ENCODE data around the gene PLCXD1.

DNA sequence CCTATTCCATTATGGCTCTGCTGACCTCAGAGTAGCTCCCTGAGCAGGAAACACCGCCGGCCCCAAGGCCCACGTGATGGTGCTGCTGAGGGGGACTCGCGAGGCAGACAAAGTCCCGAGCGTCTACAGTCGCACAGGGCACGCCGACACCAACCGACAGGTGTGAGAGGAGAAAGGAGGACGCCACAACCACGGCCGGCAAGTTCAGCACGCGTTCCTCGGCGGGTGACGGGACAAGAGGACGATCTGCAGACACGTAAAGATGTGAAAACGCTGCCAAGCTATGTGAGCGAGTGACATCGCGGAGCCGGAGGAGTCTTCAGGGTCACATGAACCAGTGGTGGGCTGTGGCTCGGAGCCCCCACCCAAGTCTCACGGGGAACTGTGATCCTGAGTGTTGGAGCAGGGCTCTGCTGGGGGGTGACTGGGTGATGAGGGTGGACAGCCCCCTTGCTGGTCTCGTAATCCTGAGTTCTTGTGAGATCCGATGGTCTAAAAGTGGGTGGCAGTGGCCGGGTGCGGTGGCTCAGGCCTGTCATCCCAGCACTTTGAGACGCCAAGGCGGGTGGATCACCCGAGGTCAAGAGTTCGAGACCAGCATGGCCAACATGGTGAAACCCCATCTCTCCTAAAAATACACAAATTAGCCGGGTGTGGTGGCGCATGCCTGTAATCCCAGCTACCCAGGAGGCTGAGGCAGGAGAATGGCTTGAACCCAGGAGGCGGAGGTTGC is 71.6 kb downstream of the PLCXD1 start:
- TF ChIP-seq, protein P1, sequence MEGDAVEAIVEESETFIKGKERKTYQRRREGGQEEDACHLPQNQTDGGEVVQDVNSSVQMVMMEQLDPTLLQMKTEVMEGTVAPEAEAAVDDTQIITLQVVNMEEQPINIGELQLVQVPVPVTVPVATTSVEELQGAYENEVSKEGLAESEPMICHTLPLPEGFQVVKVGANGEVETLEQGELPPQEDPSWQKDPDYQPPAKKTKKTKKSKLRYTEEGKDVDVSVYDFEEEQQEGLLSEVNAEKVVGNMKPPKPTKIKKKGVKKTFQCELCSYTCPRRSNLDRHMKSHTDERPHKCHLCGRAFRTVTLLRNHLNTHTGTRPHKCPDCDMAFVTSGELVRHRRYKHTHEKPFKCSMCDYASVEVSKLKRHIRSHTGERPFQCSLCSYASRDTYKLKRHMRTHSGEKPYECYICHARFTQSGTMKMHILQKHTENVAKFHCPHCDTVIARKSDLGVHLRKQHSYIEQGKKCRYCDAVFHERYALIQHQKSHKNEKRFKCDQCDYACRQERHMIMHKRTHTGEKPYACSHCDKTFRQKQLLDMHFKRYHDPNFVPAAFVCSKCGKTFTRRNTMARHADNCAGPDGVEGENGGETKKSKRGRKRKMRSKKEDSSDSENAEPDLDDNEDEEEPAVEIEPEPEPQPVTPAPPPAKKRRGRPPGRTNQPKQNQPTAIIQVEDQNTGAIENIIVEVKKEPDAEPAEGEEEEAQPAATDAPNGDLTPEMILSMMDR (IDR thresholded peaks at IDR 0.05; ENCODE audit: poor library complexity), result no peak
- no peak for TF ChIP-seq EZH2 (IDR thresholded peaks at IDR 0.05; ENCODE audit: borderline replicate concordance)

All from hepatocyte (in vitro differentiated cells).